OCI-M2 (cell line): ENCODE results near the gene FAM120A.
"Not testable (repeated sequence)": the region's sequence is repeated elsewhere in the genome, so short reads cannot be mapped to it uniquely, and the experiment has no call there.

ENCODE experiments used
- DNase-seq: peaks from one replicate; lab custom pipeline; 2025; ENCODE audit not compliant: unreplicated experiment; lab: John Stamatoyannopoulos, UW

The FAM120A gene

DNA sequence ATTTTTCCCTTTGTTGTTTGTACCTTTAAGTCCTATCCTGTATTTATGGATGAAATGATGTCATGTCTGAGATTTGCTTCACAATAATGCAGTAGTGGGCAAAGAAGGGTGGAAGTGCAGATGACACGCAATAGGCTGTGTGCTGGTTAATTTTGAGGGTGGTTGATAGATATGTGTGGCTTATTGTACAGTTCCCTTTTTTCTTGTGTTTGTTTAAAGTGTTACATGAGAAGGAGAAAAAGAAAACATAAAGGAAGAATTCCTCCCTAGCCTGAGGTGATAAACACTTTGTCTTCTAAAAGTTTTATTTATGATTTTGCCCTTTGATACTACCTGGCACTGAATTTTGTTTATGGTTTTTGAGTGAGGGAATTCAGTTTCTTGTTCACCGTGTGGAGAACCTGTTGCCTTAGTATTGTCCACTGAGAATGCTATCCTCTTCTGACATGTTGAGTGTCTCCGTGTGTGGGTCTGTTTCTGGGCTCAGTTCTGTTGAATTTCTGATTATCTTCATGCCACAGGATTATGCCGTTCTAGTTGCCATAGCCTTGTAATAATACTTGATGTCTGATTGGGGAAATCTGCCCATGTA is 54.2 kb downstream of the FAM120A start:
- no peak for DNase-seq

DNA sequence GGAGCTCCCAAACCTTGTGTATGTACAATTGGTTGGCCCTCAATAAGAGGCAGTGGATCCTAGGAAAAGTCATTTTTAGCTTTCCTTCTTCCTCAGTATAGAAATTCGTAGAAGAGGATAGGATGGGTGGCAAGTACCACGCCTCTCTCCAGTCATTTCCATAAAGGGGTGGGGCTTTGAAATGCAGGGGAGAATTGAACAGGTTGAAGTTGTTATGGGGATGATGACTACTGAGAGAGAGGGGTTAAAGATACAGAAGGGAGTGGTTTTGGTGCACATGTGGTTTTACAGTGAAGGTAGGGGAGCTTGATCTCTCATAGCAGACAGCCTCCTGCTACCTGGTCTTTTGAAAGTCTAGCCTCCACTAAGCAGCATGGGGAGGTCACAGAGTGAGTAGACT is 56.3 kb downstream of the FAM120A start:
- no peak for DNase-seq

DNA sequence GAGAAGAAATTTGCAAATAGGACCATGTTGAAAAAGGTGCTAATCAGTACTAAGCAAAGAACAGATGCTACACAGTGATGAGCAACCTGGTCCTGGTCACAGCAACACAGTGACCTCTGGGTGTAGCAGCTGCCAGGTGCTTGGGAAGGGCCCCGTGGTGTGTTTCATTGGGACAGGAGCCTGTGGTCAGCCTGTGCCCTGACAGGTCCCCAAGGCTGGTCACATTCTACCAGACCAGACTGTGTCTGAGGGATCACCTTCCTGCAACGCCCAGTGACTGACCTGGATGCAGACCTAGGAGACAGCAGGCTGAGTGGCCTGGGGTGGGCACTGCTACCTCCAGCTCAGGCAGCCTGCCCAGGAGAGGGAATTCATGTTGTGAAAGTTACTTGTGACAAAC is 56.7 kb downstream of the FAM120A start:
- DNase-seq: no peak

DNA sequence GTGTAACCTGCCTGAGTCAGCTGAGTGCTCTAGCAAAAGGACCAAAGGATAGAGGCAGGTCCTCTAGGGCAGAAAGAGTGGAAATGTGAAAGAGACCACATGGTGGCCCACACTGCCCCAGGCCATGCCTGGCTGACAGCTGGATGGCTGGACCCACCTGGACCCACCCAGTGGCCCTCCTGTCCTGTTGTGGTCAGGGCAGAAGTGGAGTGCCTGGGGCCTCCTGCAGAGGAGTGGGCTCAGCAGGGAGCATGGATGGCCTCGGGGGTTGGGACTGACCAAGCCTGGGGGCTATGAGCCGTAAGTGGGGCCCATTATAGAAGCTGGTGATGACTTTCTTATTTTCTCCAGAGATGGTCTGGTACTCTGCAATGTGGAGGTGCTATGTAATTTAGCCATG is 57.6 kb downstream of the FAM120A start:
- DNase-seq: no peak

DNA sequence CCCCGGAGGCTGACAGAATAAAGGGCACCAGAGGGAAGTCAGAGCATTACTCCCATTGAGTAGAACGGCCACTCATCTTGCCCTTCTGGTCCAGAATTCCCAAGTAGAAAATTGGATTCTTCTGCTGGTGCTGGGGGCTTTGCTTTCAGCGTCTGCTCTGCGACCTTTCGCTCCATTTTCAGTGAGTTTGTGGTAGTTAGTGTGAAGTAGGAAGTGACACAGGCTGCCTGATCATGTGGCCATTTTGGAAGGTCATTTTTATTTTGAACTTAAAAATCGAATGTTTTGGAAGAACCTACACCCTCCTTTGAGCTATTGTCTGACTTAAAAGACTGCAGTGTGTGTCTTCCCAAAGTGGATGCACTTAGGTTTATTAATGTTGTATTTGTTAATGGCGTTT is 58.6 kb downstream of the FAM120A start:
- DNase-seq: no peak

DNA sequence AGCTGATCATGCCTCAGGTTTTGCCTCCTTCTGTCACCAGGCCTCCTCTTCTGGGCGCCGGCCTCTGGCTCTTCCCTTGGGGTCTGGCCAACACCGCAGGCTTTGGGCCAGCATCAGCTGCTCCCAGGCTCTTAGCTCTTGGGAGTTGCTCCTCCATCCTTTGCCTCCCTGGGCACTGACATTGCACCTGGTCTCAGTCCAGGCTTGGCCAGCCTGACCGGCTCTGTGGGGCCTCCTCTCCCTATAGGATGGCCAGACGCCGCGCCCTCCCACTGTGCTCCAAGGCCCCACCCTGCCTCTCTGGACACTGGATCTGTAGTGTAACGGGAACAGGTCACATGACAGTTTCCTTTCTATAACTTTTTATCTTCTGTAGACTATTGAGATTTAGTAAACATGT is 59.7 kb downstream of the FAM120A start:
- DNase-seq: not testable (repeated sequence)

DNA sequence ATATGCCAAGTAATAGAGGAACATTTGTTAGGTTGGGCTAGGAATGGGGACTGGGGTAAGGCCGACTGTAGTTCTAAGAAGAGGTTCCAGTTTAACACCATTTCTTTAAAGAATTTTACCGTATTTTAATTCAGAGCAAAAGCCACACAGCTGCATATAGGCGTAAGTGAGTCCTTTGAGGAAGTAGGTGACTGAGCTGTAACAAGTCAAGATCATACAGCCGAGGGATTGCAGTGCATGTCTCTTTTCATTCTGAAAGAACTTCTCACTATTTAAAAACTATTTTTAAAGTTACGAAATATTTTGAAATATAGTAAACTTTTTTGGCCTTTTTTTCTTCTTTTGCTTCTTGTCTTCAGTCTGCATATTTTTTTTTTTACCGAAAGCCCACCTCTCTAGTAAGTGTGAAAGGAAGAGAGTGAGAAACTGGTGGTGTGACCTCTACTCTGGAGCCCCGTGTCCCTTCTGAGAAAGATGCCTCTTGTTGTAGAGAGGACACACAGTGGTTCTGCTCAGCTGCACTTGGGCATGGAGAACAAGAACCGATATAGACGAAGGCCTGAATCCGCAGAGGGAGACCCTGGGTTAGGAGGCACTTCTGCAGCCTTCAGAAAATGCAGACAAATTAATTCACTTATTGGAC is 60.8 kb downstream of the FAM120A start:
- not testable (repeated sequence) for DNase-seq

DNA sequence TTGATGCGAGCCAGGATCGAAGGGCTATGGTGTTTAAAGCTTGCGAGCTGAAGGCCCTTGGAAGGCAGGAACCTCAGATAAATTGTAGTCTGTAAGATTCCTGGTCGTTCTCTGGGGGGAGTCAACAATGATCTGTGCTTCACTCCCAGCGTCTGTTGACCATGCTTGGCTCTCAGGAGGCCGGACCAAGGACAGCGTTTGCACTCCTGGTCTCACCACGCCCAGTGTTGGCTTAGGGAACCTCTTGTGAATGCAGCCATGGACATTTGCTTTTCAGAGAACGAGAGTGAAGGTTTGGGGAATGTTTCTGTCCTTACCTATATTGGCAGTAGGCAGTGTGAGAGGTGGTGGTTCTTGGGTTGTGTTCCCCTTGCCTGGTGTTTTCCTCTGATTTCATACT is 62.1 kb downstream of the FAM120A start:
- no peak for DNase-seq

DNA sequence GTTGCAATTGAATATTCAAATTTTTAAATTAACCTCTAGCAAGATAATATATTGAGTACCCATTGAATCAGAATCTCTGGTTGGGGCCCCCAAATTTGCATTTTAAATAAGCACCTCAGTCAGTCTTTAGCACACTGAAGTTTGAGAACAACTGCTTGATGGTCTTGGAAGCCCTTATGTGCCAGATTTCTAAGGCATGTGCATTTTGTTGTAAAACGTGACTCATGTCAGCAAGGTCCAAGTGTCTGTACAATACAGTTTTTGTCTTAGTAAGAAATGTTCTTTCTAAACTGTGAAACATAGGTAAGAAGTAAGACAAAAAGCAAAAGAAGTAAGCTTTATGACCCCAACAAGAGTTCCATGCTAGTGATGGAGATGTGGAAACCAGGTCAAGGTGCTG is 65.8 kb downstream of the FAM120A start:
- no peak for DNase-seq

DNA sequence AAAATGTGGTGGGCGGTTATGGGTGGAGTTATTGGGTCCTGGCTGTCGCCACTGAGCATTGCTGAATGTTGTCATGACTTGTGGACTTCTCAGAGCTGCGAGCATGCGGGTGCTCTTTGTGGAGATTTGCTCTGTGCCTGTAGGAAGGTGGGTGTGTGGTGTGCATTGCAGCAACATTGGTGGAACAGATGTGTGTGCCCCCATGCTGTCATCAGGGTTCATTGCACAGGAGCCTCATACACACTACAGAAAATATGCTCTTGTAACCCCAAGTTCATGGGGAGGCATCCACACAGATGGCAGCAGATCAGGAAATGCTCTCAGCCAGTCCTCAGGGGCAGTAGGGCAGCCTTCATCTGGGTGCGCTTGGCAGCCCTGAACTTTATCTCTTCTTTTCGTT is 69.0 kb downstream of the FAM120A start:
- DNase-seq: no peak

DNA sequence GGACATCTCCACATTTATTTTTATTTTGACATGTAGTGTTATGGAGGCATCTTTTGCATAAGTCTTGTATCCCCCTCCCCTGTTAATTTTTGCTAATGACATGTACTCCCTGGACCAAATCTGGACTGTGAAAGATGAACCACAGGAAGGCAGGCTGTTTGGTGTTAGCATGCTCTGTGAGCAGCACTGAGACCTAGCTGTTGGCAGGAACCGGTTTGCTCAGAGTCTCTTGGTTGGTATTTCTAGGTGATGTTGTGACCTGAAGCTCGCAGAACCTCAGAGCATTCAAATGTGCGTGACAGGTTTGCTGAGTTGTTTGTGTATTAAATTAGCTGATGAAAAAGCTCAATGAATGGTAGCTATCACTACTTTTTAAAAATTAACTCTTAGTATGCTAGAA is 71.3 kb downstream of the FAM120A start:
- DNase-seq: no peak

DNA sequence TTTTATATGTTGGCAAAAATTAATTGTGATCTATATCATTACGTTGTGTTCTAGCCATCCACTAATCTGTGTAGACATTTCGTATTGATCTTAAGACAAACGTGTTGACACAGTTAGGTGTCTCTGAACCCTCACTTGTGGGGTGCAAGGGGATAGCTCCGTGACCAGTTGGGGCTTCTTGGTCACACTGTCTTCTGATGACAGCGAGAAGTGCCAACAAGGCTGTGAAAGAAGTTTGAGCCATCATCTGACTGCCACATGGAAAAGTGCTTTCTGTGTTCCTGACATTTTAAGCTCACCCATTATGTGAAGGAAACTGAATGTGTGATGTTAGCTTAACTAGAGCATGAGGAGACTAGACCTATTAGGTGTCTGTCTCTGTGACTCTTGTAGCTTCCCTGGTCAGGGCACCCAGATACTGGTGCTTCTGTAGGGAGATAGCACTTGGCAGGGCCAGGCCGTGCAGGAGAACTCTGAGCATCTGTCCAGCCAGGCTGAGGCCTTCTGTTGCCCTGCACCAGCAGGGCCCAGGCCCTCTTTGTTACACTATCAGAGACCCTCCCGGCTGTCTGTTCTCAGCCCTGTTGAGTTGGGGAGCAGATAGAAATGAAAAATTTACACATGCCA is 72.1 kb downstream of the FAM120A start:
- no peak for DNase-seq

DNA sequence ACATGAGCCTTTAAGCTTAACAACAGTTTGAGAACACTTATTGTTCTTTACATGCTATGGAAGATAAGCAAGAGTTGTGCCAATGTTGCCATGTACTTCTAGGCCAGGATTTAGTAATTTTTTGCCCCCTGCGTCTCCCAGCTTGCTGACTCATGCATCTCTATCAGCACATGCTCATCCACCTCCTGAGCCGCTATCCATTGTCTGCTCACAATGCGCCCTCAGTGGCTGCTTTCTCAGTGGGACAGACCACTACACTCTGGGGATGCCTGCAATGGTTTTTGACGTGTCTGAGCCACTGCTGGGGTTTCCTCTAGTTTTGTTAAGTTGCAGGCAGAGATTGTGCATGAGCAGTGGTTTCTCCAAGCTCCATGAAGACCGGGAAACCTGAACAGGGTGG is 74.0 kb downstream of the FAM120A start:
- no peak for DNase-seq

DNA sequence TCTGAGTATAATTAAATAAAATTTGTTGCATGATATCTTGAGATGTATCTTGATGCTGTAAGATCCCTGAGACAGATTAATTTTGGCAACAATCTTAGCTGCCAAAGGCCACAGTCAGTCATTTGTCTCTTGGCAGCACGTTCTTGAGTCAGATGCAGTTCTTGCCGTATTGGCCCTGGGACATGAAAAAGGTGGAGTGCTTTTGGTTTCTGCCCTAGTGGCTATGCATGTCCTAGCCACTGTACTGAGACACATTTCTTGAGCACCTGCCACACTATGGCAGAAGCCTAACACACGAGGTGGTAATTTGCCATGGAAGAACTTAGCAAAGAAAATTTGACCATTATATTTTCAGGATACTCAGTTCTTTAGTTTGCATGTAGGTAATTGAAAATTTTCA is 79.9 kb downstream of the FAM120A start:
- no peak for DNase-seq

DNA sequence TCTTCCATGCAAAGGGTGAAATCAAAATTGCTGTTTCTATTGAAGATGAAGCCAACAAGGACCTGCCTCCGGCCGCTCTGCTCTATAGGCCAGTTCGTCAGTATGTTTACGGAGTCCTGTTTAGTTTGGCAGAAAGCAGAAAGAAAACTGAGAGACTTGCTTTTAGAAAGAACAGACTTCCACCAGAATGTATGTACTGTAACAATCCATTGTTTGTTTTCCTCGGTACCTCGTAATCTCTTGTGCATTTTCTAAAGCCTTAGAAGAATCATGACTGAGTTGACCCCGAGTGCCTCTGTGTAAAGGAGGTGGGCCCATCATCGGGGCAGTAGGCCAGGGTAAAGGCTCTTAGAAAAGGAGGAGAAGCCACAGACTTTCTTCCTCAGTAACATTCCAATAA is 80.7 kb downstream of the FAM120A start:
- no peak for DNase-seq

DNA sequence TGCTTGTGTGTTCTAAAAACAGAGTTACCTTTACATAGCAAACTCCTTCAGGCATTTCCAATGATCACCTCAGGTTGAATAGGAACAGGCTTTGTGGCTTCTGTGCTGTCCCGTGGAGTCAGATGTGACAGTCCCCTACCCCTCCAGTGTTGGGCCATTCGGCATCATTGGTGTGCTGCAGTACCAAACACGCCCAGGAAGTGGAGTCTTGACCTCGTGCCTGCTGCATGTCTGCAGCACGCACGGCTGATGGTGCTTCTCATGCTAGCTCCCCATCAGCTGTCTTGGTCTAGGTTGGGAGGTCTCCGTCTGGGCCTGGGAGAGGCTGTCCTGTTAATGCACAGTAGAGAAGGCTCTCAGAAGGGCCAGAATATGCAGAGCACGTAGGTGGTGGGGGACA is 82.4 kb downstream of the FAM120A start:
- no peak for DNase-seq

DNA sequence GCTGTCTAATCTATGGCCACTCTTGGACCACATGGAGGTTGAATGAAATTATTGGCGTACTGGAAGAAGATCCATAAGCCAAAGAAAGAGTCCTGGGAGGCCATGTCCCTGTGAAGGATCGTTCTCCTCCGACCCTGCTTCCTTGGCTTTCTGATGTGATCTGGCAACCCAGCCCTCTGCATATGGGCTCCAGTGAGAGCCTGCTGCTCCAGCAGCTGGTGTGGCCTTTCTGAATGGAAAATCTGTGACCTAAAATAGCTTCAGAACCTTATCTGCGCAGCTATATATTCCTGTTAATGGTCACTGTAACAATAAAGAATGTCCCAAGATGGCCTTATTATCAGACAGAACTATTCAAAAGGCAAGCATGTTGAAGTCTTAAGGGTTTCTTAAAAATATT is 84.7 kb downstream of the FAM120A start:
- no peak for DNase-seq

DNA sequence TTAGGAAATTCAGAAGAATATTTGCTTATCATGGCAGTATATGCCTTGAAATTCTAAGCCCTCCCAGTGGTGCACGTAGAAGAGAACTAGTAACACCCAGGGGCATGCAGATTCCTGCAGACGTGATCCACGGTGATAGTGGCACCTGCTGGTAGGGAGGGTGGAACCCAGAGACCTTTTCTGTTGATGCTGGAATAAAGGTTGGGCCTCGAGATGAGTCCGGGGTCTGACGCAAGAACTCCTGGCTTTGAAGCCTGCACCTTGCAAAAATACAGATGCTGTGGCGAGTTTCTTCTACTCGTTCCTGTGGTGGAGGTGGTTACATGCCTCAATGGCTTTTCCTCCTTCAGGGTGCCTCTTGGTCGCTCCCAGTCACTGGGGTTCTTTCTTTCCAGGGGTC is 85.4 kb downstream of the FAM120A start:
- DNase-seq: no peak

DNA sequence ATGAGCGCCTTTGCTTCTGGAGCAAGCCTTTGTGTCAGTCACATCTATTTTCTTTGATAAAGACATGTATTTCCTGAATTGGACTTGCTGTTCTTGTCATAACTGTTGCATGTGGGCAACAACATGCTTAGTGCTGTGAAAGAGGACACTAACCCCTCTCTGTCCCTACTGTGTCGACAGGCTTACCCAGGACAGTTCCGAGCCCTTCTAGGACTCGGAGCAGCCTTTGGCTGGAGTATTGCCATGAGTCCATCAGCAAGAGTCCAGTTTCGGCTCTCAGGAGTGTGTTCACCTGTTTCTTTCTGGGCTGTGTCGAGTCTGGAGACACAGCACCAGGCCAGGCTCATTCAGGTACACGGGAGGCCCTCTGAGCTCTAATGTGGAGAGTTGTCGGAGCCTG is 88.8 kb downstream of the FAM120A start:
- no peak for DNase-seq

DNA sequence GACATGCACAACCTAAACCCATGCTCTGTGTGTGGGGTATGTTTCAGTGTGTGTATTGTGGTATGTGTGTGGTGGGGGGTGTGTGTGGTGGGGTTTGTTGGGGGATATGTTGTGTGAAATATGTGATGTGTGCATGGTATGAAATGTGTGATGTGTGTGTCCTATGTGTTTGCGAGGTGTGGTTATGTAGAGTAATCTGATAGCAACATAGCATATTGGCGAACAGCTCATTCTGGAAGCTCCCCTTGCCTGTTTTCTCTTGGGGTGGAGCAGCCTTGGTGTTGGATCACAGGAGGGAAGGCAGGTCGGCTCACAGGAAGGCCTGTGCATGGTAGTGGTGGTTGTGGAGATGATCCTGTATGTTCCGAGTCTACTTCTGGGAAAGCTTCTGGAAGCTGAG is 89.5 kb downstream of the FAM120A start:
- no peak for DNase-seq

DNA sequence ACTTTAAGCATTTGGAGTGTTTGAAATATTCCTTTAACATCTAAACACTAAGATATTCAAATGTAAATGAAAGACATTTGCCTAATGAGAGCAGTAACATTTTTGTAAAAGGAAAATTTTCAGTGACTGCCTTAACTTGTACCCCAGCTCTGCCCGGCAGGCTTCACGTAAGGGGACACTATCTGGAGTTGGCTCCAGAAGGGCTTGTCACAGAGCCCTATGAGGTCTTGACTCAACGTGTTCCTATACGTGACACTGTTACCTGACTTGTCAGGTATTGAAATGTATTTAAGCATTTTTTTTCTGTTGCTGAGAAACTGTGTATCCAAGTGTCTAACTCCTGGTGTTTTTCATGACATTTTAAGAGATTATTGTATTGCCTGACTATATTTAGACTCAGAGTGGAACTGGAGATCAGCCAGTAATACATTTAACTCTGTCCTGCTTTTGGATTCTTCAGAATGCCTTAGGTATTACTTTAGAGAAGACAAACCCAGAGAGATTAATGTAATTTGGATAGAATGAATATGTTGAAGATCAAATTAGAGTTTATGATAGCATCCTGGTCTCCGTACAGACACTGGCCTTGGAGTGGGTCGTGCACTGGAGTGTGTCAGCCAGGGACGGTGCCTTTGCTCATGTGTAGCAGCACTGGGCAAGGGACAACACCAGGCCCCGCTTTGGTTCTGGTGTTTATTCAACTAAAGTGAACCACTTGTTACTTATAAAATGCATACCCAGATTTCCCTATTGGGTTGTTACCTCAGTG is 90.3 kb downstream of the FAM120A start:
- no peak for DNase-seq

DNA sequence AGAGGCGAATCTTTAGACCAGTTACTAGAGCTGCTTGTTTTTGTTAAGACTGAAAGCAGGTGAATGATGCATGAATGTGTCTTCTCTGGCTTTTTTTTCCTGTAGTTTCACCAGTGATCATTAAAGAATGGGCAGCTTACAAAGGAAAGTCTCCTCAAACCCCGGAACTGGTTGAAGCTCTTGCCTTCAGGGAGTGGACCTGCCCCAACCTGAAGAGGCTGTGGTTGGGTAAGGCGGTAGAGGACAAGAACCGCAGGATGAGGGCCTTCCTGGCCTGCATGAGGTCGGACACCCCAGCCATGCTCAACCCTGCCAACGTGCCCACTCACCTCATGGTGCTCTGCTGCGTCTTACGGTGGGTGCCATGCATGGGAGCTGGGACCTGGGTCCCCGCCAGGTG is 91.6 kb downstream of the FAM120A start:
- DNase-seq: no peak
